Prostate gland (tissue), 2 donors: Measurements from ENCODE around the gene ANTKMT. TPM values are rescaled to one million over a fixed set of nuclear protein-coding genes. Genes with fewer than 3 reads are reported as not detected.
"Not testable (repeated sequence)": the region's sequence is repeated elsewhere in the genome, so short reads cannot be mapped to it uniquely, and the experiment has no call there.

Experiments
- DNase-seq: peaks from one replicate; pipeline ENCODE4 v3.0.0-alpha.2; 2019; ENCODE audit warnings: low spot score
- H3K27ac ChIP-seq, 2 donors: fragments of 200-600 bp; sonication (generic); 2 replicates each; pipeline ENCODE4 v1.5.1; 2017 to 2019
- H3K27me3 ChIP-seq: fragments of 200-600 bp; sonication (generic); replicated peaks from 2 replicates; pipeline ENCODE4 v1.5.1; 2019; ENCODE audit not compliant: insufficient read depth
- H3K36me3 ChIP-seq, 2 donors: fragments of 200-600 bp; sonication (generic); 1 replicate in 1 of 2; 2 replicates in 1 of 2; pipeline versions ENCODE4 v1.5.1 to v1.8.1; 2017 to 2019
- H3K4me1 ChIP-seq: fragments of 200-600 bp; sonication (generic); replicated peaks from 2 replicates; pipeline ENCODE4 v1.5.1; 2019
- H3K4me3 ChIP-seq, 2 donors: fragments of 200-600 bp; sonication (generic); 2 replicates each; pipeline ENCODE4 v1.5.1; 2017 to 2019
- H3K9me3 ChIP-seq: fragments of 200-600 bp; sonication (generic); 2 replicates; pipeline ENCODE4 v1.5.1; 2017
- CTCF ChIP-seq, 4 experiments: fragments of 200-600 bp in 2 of 4; fragments of 450-650 bp in 2 of 4; sonication (generic) in 2 of 4; IDR thresholded peaks; 1 replicate in 3 of 4; 2 replicates in 1 of 4; pipeline ENCODE4 v1.5.1; 2016 to 2019; ENCODE audit warnings: antibody characterized with exemption in 4 of 4, mild to moderate bottlenecking in 2 of 4, moderate library complexity in 2 of 4
- POLR2A ChIP-seq: fragments of 450-650 bp; IDR thresholded peaks from one replicate; pipeline ENCODE4 v1.6.1; 2016; ENCODE audit warnings: antibody characterized with exemption, mild to moderate bottlenecking
- POLR2AphosphoS5 ChIP-seq: sonication (generic); formaldehyde crosslinking; IDR thresholded peaks from one replicate; pipeline ENCODE4 v1.6.1; 2017; ENCODE audit warnings: antibody characterized with exemption
- WGBS: methylation state at CpG from one replicate; pipeline ENCODE4 v1.1.5; 2018; 5-methylcytosine and 5-hydroxymethylcytosine counted together
- intact Hi-C: fragments of 100-400 bp; cut with DNase I; formaldehyde crosslinking; loops from one replicate; pipeline ENCODE4 v1.14.2; 2022
- total RNA-seq, 2 donors: library from RNA; depleted of rRNA; stranded (reverse); fragments of >200 nt; gene quantifications; one replicate each; pipeline ENCODE4 v1.1.0, GENCODE V29; 2016

ANTKMT gene
- total RNA-seq, 2 donors from 2014 or later = 55.3 to 73.1 TPM

GRCh38 chr16:711548-712320, 9.2 kb upstream of the ANTKMT start:
- Histone ChIP-seq H3K36me3 (no peaks in the 10 kb centered on the region), H3K9me3 (no peaks in the 10 kb centered on the region), H3K27me3 (peaks cover 10% of the 10 kb centered on the region), H3K27ac (no peak overlapping the region), H3K4me3 (no peak overlapping the region), H3K4me1 (peaks cover 14% of the 10 kb centered on the region)
- WGBS = 10% methylated on average over 25 of the region's 25 CpGs
- intact Hi-C loops = loop anchor here (5.0 kb wide), 2 partner anchors 76 to 341 kb away; partner anchors contain the start of genes CHTF18 and RPUSD1
- DNase-seq = peak; percentile 48
- TF ChIP-seq CTCF (IDR thresholded peaks at IDR 0.05) (peak; percentile 85 to 92 (median 91)), POLR2A (no peak), POLR2AphosphoS5 (peak; percentile 6)

GRCh38 chr16:712740-713250, 8.2 kb upstream of the ANTKMT start:
- not testable (repeated sequence) for H3K4me3 ChIP-seq, H3K27me3 ChIP-seq, H3K9me3 ChIP-seq, H3K36me3 ChIP-seq, H3K27ac ChIP-seq, DNase-seq
- WGBS = 37% methylated on average over 13 of the region's 13 CpGs
- TF ChIP-seq CTCF (IDR thresholded peaks at IDR 0.05) = peak in 2 of 4 experiments; percentile 17 to 35
- intact Hi-C loops = loop anchor here (5.0 kb wide), 2 partner anchors 75 to 340 kb away; partner anchors contain the start of genes CHTF18 and RPUSD1
- H3K4me1 ChIP-seq = peaks cover 14% of the 10 kb centered on the region

- intact Hi-C loops = loop anchor here (5.0 kb wide), 2 partner anchors 73 to 338 kb away; partner anchors contain the start of genes CHTF18 and RPUSD1
Observed at GRCh38 chr16:714079-714478, 6.9 kb upstream of the ANTKMT start.

GRCh38 chr16:714558-715476, 6.1 kb upstream of the ANTKMT start, which contains the start of gene METRN:
Gene METRN (plus strand): TSS chr16:715118. CDS start chr16:715290, 172 bp downstream.
- Histone ChIP-seq H3K27me3 (peaks cover 5% of the 10 kb centered on the region), H3K27ac (no peak within 1 kb of the TSS), H3K36me3 (no peaks in the 10 kb centered on the region), H3K4me3 (peak within 1 kb of the TSS; percentile 51 to 55), H3K4me1 (peaks cover 15% of the 10 kb centered on the region), H3K9me3 (no peaks in the 10 kb centered on the region)
- intact Hi-C loops = loop anchor here (5.0 kb wide), 2 partner anchors 72 to 337 kb away; partner anchors contain the start of genes CHTF18 and RPUSD1
- peak; percentile 85 for DNase-seq
- WGBS = 12% methylated on average over 32 of the region's 108 CpGs
- no peak for TF ChIP-seq POLR2A
- TF ChIP-seq POLR2AphosphoS5 = no peak
- TF ChIP-seq CTCF (IDR thresholded peaks at IDR 0.05) = no peak

More at GRCh38 chr16:714079-714478, 6.9 kb upstream of the ANTKMT start:
- Histone ChIP-seq H3K27me3 (peaks cover 5% of the 10 kb centered on the region), H3K4me3 (no peak overlapping the region), H3K36me3 (no peaks in the 10 kb centered on the region), H3K4me1 (peaks cover 14% of the 10 kb centered on the region), H3K9me3 (no peaks in the 10 kb centered on the region), H3K27ac (no peak overlapping the region)
- 70% methylated on average over 11 of the region's 11 CpGs for WGBS
- TF ChIP-seq POLR2A = no peak
- TF ChIP-seq CTCF (IDR thresholded peaks at IDR 0.05) = no peak
- no peak for TF ChIP-seq POLR2AphosphoS5
- DNase-seq = no peak
